Measurements from ENCODE around the gene ZNF236.

- no peak for TF ChIP-seq YY1 (IDR thresholded peaks at IDR 0.05; ENCODE audit: insufficient read depth, insufficient read length)
- TF ChIP-seq ZNF274 (IDR thresholded peaks at IDR 0.05; ENCODE audit: low read depth, low read length), result no peak
Measured at GRCh38 chr18:76909439-76909838, 87.1 kb downstream of the ZNF236 start.

All from NT2/D1 (cell line).